Kasumi-1 (cell line): ENCODE results near the gene TM4SF20.

ENCODE experiments used
- DNase-seq, 2 experiments: peaks; one replicate each; lab custom pipeline; 2025; lab: John Stamatoyannopoulos, UW

TM4SF20 gene

GRCh38 chr2:227320305-227321094 lies 58.6 kb downstream of the TM4SF20 start:
- DNase-seq, result no peak

GRCh38 chr2:227317834-227318233 lies 61.3 kb downstream of the TM4SF20 start:
- DNase-seq, result no peak

DNA sequence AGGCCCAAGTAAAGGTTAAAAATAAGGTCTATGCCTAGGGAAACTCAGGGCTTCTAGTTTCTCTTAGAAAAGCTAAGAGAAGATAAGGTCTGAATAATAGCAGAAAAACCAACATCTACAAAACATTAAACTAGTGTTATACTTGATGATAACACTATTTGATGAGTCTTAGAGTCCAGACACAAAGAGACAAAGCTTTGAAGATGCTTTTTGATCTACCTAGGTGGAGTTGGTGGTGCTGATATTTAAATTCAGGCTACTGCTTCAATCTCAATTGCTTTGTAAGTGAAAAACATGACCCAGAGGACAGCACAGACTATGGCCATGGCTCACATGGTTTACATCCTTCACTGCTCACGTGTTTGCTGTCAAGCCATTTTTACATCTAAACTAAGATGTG lies 65.8 kb downstream of the TM4SF20 start:
- no peak for DNase-seq

DNA sequence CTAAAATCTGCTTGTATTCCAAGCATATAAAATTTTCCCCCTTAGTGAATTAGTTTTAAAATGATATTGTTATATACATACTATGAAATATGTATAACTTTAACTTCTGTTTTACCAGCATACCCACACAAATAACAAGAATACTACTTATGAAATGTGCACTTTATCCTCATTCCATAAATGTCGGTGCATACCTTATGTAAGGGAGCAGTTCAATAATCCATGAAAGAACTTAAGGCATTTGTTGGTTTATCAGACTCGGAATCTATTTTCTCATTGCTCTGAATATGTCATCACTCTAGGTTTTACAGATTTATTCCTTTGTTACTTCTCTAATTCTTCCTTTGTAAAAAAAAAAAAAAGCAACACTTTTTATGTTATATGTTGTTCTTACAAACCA lies 66.5 kb downstream of the TM4SF20 start:
- DNase-seq, result no peak
